C4-2B (cell line): ENCODE data around the gene CECR2.

Experiments used
- CTCF ChIP-seq: fragments of 450-650 bp; conservative IDR thresholded peaks from 2 replicates; pipeline ENCODE4 v1.5.1; 2017; ENCODE audit warnings: mild to moderate bottlenecking
- ZFX ChIP-seq: fragments of 450-650 bp; IDR thresholded peaks from 2 replicates; pipeline ENCODE4 v1.6.1; 2017

- no peak for TF ChIP-seq CTCF
- TF ChIP-seq ZFX, result no peak
Observed at GRCh38 chr22:17349172-17349571, 20.1 kb upstream of the CECR2 start.
